ENCODE measurements around the gene FAM236B. TPM values are rescaled to one million over a fixed set of nuclear protein-coding genes. Genes with fewer than 3 reads are reported as not detected.
"Not testable (repeated sequence)": the region's sequence is repeated elsewhere in the genome, so short reads cannot be mapped to it uniquely, and the experiment has no call there.

FAM236B gene
- total RNA-seq, 2 experiments from 2014 or later, result not detected

DNA sequence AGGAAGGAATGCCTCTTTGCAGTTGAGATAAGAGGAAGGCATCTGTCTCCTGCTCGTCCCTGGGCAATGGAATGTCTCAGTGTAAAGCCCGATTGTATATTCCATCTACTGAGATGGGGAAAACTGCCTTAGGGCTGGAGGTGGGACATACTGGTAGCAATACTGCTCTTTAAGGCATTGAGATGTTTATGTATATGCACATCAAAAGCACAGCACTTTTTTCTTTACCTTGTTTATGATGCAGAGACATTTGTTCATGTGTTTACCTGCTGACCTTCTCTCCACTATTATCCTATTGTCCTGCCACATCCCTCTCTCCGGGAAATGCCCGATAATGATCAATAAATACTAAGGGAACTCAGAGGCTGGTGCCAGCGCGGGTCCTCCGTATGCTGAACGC, 48.8 kb downstream of the FAM236B start:
- DNase-seq; CTCF ChIA-PET; H3K4me3 Mint-ChIP-seq; ATAC-seq; H3K4me1 Mint-ChIP-seq; H3K27ac Mint-ChIP-seq; H3K36me3 Mint-ChIP-seq; H3K9me3 Mint-ChIP-seq (ENCODE audit: low read depth): not testable (repeated sequence)
- peaks cover 26% of the 10 kb centered on the region for H3K27me3 Mint-ChIP-seq

Other genes with a start within 250 kb of the FAM236B start
- 10 to 100 TPM; 29.0 to 31.6 TPM for gene HDAC8, start 209.8 kb downstream of the FAM236B start, total RNA-seq
- 1 to 10 TPM; 1.1 to 4.9 TPM for gene PHKA1, start 68.4 kb downstream of the FAM236B start, total RNA-seq
- gene DMRTC1B, start 5.8 kb downstream of the FAM236B start, total RNA-seq, result not detected
- gene FAM236D, start 25.6 kb upstream of the FAM236B start, total RNA-seq, result not detected
- not detected for gene FAM236C, start 130.0 kb upstream of the FAM236B start, total RNA-seq
- not detected for gene FAM236A, start 155.5 kb upstream of the FAM236B start, total RNA-seq
- gene DMRTC1, start 161.2 kb upstream of the FAM236B start, total RNA-seq, result not detected
- not detected for gene PABPC1L2B, start 220.3 kb upstream of the FAM236B start, total RNA-seq